HG03139 (cell line): Measurements from ENCODE around the gene TPT1.
"Not testable (repeated sequence)": the region's sequence is repeated elsewhere in the genome, so short reads cannot be mapped to it uniquely, and the experiment has no call there.

Experiments
- ATAC-seq: cut with Tn5 transposase; IDR thresholded peaks from one replicate; pipeline ENCODE4 v1.9.1; 2021; ENCODE audit not compliant: unreplicated experiment

The TPT1 gene

GRCh38 chr13:45368005-45368404, 27.0 kb upstream of the TPT1 start:
- no peak for ATAC-seq

- peak; percentile 92 for ATAC-seq
Observed at GRCh38 chr13:45367358-45367757, 26.4 kb upstream of the TPT1 start.

DNA sequence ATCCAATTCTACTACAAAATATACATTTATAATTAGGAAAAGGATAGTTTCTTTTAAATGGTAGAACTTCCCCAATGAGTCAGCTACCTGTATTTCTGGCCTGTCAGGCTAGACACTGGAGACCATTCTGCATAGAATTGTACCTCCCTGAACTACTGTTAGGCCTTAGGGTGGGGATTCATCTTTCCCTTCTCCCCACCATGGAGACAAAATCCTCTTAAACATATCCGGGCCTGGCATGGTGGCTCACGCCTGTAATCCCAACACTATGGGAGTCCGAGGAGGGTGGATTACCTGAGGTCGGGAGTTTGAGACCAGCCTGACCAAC, 24.5 kb upstream of the TPT1 start:
- ATAC-seq: no peak

DNA sequence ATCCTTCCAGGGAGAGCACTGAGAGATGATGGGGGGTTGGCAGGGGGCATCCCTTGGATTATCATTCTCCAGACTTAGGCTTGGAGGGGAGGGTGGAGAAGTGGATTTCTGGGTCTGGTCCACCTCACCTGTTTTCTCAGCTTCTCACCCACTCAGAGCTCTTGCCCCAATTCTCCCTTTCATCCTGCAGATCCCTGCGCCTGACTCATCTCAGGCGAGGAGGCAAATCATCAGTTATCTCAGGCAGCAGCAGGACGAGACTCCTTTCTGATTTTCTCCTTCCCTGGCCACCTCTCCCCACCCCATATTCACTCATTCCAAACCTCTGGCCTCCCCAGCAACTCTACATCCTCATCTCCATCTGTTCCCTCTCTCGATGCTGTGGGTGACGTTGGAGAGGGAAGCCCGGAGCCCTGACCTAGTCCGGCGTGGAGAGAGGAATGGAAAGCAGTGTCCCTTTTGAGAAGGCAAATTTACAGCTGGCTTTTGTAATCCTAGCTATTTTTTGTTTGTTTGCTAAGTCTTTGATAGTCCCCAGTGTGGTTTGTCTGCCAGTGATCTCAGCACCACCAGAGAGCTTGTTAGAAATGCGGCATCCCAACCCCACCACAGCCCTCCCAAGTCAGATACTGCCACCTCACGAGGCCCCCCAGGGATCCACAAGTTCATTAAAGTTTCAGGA, 24.0 kb upstream of the TPT1 start:
- no peak for ATAC-seq

DNA sequence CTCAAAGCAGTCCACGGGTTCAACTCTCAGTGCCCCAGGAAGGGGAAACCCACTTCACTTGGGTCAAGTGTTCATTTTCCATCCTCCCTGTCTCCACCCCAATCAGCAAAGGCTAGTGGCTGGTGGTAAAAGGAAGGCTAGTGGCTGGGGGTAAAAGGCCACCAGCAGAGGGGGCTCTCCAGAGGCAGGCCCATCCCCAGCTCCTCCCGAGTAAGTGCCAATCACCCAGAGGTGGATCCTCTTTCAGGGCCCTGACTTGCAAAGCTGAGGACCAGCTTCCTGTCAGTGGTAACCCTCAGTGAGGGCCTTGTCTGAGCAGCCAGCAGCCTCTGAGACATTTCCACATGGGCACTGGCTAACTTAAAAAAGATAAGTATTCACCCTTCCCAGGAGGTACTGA, 22.0 kb upstream of the TPT1 start:
- no peak for ATAC-seq

DNA sequence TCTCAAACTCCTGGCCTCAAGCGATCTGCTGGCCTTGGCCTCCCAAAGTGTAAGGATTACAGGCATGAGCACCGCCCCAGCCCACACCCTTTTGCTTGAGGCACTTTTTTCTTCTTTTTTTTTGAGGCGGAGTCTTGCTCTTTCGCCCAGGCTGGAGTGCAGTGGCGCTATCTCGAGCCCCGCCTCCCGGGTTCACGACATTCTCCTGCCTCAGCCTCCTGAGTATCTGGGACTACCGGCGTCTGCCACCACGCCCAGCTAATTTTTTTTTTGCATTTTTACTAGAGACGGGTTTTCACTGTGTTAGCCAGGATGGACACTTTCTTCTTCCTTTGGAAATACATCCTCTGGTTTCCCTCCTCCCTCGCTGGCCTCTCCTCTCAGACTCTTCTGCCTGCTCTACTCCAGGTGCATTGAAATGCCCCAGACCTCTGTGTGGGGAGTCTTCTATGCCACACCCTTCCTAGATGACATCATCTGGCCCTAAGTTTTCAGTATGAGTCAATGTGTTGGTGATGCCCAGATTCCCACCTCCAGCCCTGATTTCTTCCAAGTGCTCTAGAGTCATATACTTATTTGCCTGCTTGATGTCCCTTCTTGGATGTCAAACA, 20.7 kb upstream of the TPT1 start:
- ATAC-seq: no peak

DNA sequence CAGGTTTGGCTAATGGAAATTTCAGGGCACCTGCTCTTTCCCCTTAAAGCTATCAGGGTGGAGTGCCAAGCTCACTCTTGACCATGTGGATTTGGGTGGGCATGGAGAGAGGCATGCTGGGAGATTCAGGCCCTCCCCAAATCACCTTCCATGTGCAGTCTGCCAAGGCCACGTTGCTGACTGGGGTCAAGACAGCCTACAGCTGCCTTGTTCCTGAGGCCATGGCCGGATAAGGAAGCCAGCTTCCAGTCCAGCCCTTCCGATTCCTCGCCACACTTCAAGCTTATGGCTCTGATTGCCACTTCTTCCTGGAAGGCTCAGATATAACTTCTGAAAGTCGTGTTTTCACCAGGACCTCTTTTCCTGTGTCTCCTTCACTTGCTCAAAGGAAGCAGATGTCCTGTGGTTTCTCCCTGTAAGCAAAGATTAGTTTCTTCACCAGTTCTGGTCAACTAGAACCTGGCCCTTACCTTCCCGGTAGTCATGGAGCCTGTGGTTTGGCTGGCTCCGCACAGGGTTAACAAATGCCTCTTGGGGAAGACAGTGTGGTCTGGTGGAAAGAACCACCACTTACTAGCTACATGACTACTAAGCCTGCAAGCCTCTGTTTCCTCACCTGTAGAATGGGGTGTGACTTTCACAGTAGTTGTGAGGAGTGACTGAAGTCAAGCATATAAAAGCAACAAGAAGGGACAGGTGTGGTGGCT, 16.1 kb upstream of the TPT1 start:
- ATAC-seq: no peak

- ATAC-seq: no peak
Observed at GRCh38 chr13:45353895-45354294, 12.9 kb upstream of the TPT1 start.

- ATAC-seq: no peak
Observed at GRCh38 chr13:45352031-45352430, 11.0 kb upstream of the TPT1 start.

DNA sequence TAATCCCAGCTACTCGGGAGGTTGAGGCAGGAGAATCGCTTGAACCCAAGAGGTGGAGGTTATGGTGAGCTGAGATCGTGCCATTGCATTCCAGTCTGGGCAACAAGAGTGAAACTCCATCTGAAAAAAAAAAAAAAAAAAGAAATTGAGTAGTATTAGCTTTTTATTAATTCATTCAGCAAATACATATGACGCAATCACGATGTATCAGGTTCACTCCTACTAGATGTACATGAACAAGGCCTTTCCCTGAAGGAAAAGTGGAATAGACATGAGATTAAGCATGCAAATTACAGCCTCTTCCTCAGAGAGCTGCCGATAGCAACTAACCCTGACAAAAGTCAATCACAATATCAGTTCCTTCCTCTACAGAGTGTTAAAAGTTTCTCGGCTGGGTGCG, 9.2 kb upstream of the TPT1 start:
- no peak for ATAC-seq

GRCh38 chr13:45349438-45349837, 8.5 kb upstream of the TPT1 start:
- no peak for ATAC-seq

- not testable (repeated sequence) for ATAC-seq
Observed at GRCh38 chr13:45344064-45344463, 3.1 kb upstream of the TPT1 start.

- not testable (repeated sequence) for ATAC-seq
Observed at GRCh38 chr13:45343102-45343501, 2.1 kb upstream of the TPT1 start.

- ATAC-seq: not testable (repeated sequence)
Observed at GRCh38 chr13:45342668-45343067, 1.7 kb upstream of the TPT1 start.

DNA sequence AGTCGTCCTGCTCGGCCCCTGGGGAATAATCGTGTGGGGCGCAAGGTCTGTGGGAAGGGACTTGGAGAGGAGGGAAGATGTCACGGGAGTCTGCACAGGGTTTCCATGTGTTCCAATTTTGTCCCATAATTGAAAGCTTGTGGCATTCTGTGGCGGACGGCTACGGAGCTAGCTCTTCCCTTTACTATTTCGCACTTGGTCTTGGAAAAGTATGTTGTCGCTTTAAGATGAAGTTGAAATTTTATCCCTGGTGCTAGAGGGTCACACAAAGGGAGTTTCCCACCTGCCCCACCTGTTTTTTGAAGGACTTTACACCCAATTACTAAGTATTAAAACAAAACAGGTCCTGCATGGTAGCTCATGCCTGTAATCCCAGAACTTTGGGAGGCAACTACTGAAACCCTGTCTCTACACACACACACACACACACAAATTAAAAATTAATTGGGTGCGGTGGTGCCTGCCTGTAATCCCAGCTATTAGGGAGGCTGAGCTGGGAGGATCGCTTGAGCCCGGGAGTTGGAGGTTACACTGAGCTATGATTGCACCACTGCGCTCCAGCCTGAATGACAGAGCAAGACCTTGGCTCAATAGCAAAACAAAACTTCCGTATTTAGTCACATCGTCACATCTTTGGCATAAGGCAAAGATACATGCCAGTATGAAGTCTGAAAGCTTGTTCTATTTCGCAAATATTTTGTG, 967 bp upstream of the TPT1 start:
- no peak for ATAC-seq

GRCh38 chr13:45340422-45341033, 455 bp downstream of the TPT1 start:
- ATAC-seq: peak; percentile 18

GRCh38 chr13:45339867-45340266, 1.1 kb downstream of the TPT1 start:
- no peak for ATAC-seq

- no peak for ATAC-seq
Observed at GRCh38 chr13:45339399-45339798, 1.6 kb downstream of the TPT1 start.

DNA sequence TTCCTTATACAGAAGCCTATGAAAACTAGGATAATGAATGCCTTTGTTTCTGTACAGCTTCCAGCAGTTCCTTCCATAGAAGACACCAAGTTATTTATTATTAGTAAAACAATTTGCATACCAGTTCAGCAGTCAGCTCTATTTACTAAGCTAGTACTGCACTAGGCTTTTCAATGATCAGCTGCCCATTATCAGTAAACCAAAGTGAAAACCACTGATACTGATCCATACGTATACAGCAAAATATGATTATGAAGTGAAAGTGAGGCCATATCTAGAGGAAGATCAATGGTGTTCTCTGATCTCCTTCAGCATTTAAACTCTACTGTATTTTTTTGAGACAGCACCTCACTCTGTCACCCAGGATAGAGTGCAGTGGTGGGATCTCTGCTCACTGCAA, 3.2 kb downstream of the TPT1 start:
- no peak for ATAC-seq

DNA sequence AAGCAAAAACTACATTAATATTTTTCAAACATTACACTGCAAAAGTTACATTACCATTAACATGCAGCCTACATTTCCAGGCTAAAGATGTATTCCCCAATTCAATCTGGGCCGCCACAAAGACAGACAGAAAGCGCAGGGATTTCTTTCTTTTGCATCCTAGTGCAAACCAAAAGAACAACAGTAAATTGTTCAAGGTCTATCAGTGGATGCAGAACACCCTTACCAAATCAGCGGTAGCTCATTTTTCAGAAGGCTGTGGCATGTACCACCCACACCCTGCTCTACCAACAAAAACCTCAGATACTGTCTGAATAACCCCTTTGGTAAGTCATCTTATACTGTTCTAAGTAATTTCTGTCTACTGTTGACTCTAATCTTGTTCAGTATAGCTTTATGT, 3.6 kb downstream of the TPT1 start:
- ATAC-seq: no peak

- ATAC-seq: no peak
Observed at GRCh38 chr13:45336025-45336800, 4.8 kb downstream of the TPT1 start.
